ENCODE results near the gene GPC6. TPM values are rescaled to one million over a fixed set of nuclear protein-coding genes. Genes with fewer than 3 reads are reported as not detected.

The GPC6 gene
- total and polyA plus RNA-seq, 2 donors (not counting 3 experiments of a cell fraction or from before 2014, with no cell fraction given): 0.01 TPM; not detected in 1

- dilution Hi-C loops (cut with MboI; ENCODE audit: extremely low pct_ligation_motif_present, low sequenced_read_pairs): no loop called here
Observed at GRCh38 chr13:94217370-94217769, 990.8 kb downstream of the GPC6 start.

More at GRCh38 chr13:94217370-94217769, 990.8 kb downstream of the GPC6 start:
- Histone ChIP-seq H3K36me3 (ENCODE audit: control insufficient read depth in 2 of 2, extremely low read depth in 1 of 2, insufficient read depth in 2 of 2, low read length in 2 of 2) (no peaks in the 10 kb centered on the region), H3K9me1 (replicated peaks; ENCODE audit: control insufficient read depth, extremely low read depth, insufficient read depth, low read length) (no peaks in the 10 kb centered on the region), H3K9ac (replicated peaks; ENCODE audit: extremely low read depth, insufficient read depth, low read length) (no peak overlapping the region), H3K4me1 (ENCODE audit: control insufficient read depth, extremely low read depth, insufficient read depth, low read length) (no peaks in the 10 kb centered on the region), H2AFZ (ENCODE audit: low read depth, low read length) (no peak overlapping the region), H3K79me2 (ENCODE audit: control insufficient read depth, insufficient read depth, low read length) (no peaks in the 10 kb centered on the region), H3K4me3 (replicated peaks in 1 of 3; ENCODE audit: insufficient read depth in 1 of 3, low read depth in 1 of 3, low read length in 3 of 3) (no peak overlapping the region), H3K27ac (ENCODE audit: insufficient read depth, low read depth, low read length) (no peak overlapping the region), H3K9me3 (replicated peaks; ENCODE audit: control insufficient read depth, insufficient read depth, low read length) (no peaks in the 10 kb centered on the region), H3K27me3 (ENCODE audit: control insufficient read depth in 2 of 2, insufficient read depth in 2 of 2, low read length in 2 of 2) (no peaks in the 10 kb centered on the region), H4K20me1 (replicated peaks; ENCODE audit: control insufficient read depth, extremely low read depth, insufficient read depth, low read length) (no peaks in the 10 kb centered on the region), H3K4me2 (ENCODE audit: insufficient read depth, low read length) (no peak overlapping the region)
- POLR2A ChIA-PET: no interaction called here
- no peak for FAIRE-seq
- intact Hi-C loops (cut with micrococcal nuclease): no loop called here
- BruUV-seq (replicated peaks): no TSS peak
- no peak for TF ChIP-seq MYC (IDR thresholded peaks at IDR 0.05; ENCODE audit: low read depth, low read length)
- no peak for TF ChIP-seq CTCF (IDR thresholded peaks at IDR 0.05; ENCODE audit: extremely low read depth in 1 of 2, insufficient read depth in 1 of 2, low read depth in 1 of 2, low read length in 2 of 2)
- TF ChIP-seq GATA2 (IDR thresholded peaks at IDR 0.05; ENCODE audit: insufficient read depth, insufficient read length, low read depth, low read length): no peak
- no peak for TF ChIP-seq EZH2 (IDR thresholded peaks at IDR 0.05; ENCODE audit: borderline replicate concordance, low read depth, low read length, severe bottlenecking)
- TF ChIP-seq FOS (IDR thresholded peaks at IDR 0.05; ENCODE audit: borderline replicate concordance, insufficient read depth, low read length): no peak
- TF ChIP-seq JUN (IDR thresholded peaks at IDR 0.05; ENCODE audit: borderline replicate concordance, insufficient read depth, insufficient read length, low read depth): no peak
- TF ChIP-seq POLR2AphosphoS5 (IDR thresholded peaks at IDR 0.05; ENCODE audit: insufficient read depth, low read depth, low read length): no peak
- no peak for TF ChIP-seq POLR2A (IDR thresholded peaks at IDR 0.05; ENCODE audit: low read depth, low read length)
- TF ChIP-seq MAX (IDR thresholded peaks at IDR 0.05; ENCODE audit: insufficient read depth, insufficient read length): no peak
- DNase-seq (ENCODE audit: low read depth, low spot score): no peak
- CTCF ChIA-PET: no interaction called here

Measured in endothelial cell of umbilical vein (primary cell).